Gastroesophageal sphincter (tissue), 3 donors: ENCODE results near the gene WBP2.

Source experiments
- EP300 ChIP-seq: sonication (generic); formaldehyde crosslinking; IDR thresholded peaks from one replicate; pipeline ENCODE4 v1.6.1; 2017; ENCODE audit warnings: antibody characterized with exemption, mild to moderate bottlenecking
- POLR2A ChIP-seq, 2 donors: fragments of 450-650 bp; IDR thresholded peaks; one replicate each; pipeline ENCODE4 v1.6.1; 2017; ENCODE audit warnings: antibody characterized with exemption in 2 of 2, mild to moderate bottlenecking in 2 of 2, moderate library complexity in 1 of 2
- POLR2AphosphoS5 ChIP-seq: sonication (generic); formaldehyde crosslinking; IDR thresholded peaks from one replicate; pipeline ENCODE4 v1.6.1; 2017; ENCODE audit warnings: antibody characterized with exemption
- TF ChIP-seq, protein P1 (sequence below), 4 experiments: fragments of 200-600 bp in 2 of 4; fragments of 450-650 bp in 2 of 4; sonication (generic) in 1 of 4; IDR thresholded peaks; one replicate each; pipeline ENCODE4 v1.5.1; 2017 to 2019; ENCODE audit warnings: antibody characterized with exemption in 4 of 4, mild to moderate bottlenecking in 2 of 4, moderate library complexity in 2 of 4

- TF ChIP-seq POLR2A (IDR thresholded peaks at IDR 0.05) (peak; percentile 96 to 97), POLR2AphosphoS5 (peak; percentile 98), EP300 (no peak)
- TF ChIP-seq, protein P1, sequence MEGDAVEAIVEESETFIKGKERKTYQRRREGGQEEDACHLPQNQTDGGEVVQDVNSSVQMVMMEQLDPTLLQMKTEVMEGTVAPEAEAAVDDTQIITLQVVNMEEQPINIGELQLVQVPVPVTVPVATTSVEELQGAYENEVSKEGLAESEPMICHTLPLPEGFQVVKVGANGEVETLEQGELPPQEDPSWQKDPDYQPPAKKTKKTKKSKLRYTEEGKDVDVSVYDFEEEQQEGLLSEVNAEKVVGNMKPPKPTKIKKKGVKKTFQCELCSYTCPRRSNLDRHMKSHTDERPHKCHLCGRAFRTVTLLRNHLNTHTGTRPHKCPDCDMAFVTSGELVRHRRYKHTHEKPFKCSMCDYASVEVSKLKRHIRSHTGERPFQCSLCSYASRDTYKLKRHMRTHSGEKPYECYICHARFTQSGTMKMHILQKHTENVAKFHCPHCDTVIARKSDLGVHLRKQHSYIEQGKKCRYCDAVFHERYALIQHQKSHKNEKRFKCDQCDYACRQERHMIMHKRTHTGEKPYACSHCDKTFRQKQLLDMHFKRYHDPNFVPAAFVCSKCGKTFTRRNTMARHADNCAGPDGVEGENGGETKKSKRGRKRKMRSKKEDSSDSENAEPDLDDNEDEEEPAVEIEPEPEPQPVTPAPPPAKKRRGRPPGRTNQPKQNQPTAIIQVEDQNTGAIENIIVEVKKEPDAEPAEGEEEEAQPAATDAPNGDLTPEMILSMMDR (IDR thresholded peaks at IDR 0.05) = peak in 3 of 4 experiments; percentile 53 to 81 (median 57)
These were observed at the start of gene WBP2 for GRCh38 chr17:75855310-75856061.
